ENCODE measurements around the gene KLK1.

KLK1 gene

GRCh38 chr19:50835785-50836542, 12.4 kb upstream of the KLK1 start:
- peak; percentile 59 for DNase-seq

DNA sequence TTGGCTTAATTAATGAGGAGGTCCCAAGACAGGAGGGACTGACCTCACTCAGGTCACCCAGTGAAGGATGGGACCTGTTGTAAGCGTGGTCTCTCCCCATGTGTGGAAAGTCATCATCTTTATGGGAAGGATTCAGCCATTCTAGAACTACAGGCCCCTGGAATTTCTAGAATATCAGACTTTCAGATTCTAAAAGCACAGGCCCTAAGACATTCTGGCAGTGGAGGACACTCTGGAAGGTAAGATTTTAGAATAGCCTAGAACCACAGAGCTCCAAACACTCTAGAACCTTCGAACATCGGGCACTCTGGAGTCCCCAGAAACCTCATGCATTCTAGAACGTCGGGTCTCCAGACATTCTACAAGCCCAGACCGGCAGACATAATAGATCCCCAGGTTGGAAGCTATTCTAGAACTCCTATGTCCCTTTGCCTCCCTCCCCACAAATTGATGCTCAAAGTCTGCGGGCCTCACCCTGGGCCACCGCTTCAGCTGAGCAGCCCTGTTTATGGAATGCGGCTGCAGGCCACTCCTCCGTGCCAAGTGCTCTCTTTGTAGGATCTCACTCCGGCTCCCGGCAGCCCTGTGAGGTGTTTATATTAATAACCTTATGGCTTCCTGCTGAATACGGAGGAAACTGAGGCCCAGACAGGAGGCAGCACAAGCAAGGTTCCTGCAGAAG, 11.7 kb upstream of the KLK1 start:
- DNase-seq, result no peak

GRCh38 chr19:50833802-50834167, 10.2 kb upstream of the KLK1 start:
- no peak for DNase-seq

DNA sequence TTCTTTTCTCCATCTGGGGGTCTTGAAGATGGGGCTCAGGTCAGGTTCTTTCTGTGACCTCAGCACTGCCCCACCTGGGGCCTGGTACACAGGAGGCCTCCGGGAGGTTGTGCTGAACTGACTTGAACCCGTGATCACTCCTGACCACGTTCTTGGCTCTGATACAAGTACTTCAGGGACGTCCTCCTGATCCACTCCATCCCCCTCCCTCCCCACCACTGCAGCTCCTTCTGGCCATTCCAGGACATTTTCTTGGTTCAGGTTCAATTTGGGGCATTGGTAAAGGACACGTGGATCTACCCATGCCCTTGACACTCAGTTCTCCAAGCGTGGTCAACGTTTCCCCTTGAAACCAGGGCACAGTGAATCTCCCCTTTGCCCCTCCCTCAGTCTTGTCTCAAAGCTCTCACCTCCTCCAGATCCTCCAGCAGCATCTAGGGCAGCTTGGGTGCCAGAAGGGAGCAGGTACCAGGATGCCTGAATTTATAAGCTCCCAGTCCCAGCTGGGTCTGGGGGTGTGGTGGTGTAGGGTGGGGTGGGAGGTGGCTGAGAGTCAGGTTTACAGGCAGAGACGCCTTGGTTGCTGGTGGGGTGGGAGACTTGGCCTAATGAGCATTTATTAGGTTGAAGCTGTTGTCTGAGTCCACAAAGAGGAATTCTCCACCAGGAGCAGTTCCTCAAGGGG, 9.7 kb upstream of the KLK1 start, which contains the start of gene KLK15:
Gene KLK15, minus strand, starts transcription at position 458 of the 685 bp plus-strand sequence. CDS start 2,082 bp downstream, outside the sequence.
- no peak for DNase-seq

- no peak for DNase-seq
Observed at GRCh38 chr19:50832666-50833065, 9.1 kb upstream of the KLK1 start.

DNA sequence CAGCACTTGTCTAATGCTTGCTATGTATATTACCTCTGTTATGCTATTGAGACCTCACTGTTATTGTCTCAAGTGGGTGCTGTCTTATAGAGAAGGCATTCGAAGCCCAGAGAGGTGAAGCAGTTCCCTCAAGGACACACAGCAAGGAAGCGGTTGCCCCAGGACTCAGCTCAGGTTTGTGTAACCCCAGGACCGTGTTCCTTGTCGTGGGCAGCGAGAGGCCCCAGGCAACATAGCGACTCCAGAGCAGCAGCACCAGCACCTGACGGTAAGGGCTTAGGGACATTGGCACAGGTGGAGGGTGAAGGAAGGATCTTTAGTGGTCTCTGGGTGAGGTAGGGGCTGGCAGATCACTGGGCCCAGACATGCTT, 7.4 kb upstream of the KLK1 start:
- no peak for DNase-seq

DNA sequence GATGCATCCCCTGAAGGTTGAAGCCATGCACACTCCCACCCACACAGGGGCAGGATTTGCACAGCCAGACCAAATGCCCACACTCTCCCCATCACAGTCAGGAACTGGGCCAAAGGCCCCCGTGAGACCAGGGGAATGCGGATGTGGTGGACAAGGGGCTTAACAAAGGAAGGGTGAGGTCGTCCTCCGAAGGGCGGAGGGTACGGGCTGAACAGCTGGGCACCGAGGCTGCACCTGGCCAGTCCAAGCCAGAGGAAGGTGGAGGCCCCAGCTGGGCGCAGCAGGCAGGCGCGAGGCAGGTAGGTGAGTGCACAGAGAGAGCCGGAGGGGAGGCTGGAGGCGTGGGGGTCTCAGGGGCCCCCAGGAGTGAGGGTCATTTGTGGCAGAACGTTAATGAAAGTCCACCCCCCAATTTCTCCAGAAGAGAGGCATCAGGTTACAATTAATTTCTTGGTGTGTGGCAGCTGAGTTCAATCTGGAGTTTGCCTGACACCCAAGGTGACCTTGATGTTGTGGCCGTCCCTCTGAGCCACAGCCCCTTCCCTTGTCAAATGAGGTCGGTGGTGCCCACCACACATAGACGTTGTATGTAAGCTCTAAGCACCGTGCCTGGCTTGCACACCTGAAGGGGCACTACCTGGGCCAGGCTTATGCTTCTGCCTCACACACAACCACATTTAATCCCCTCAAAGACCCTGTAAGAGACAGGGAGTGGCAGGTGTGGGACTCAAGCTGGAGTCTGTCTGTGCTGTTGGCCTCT, 6.9 kb upstream of the KLK1 start:
- no peak for DNase-seq

DNA sequence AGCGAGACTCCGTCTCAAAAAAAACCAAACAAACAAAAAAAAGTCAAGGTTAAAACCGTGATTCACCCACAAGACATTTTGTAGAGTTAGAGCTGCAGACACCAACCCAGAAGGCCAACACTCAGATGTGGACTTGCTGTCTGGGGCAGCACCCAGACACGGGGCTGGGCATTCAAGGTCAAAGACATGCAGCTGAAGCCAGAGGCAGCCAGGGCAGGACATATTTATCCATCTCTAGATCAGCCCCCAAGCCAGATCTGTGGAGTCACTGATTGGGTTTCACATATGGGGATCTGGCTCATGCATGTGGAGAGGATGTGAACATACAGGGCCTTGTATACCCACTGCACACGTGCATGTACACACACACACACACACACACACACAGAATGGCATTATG, 6.2 kb upstream of the KLK1 start:
- DNase-seq, result no peak

DNA sequence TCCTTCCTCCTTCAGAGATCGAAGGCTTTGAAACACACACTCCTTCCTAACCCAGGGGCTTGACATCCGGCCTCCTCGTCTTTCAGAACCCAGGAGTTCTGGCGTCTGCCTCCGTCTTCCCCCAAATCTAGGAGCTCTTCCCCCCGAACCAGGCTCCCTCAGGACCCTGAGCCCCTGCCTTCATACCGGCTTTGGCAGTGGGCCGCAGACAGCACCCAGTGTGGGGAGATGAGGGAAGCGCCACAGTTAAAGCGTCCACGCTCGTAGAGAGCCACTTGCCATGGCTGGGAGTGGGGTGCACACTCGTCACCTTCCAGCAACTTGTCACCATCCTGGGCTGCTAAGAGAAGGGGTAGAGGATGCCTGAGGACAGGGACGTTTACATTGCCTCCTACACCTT, 3.9 kb upstream of the KLK1 start:
- DNase-seq, result no peak

- DNase-seq, result no peak
Observed at GRCh38 chr19:50826492-50827240, 3.1 kb upstream of the KLK1 start.

DNA sequence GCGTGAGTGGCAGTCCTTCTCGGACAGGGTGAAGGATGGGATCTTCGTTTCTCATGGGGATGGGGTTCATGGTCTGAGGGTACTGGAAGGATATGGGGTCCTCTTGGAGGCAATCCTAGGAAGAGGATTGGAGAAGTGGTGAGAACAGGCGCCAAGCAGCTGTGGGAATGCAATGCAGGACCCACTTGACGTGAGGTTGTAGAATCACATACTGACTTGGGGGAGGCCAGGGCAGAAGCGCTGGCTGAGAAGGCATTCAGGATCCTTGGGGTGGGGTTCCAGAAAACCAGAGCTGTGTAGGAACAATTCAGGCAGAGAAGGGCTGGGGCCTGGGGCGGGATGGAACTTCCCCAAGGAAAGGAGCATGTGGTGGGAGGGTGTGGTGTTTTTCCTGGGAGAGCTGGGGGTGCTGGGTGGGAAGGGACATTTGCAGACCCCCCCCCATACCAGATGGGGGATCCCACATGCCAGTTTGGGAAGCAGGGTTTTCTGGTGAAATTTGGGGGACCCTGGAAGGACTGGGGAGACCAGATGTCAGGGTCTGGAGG, 852 bp downstream of the KLK1 start:
- DNase-seq, result no peak

DNA sequence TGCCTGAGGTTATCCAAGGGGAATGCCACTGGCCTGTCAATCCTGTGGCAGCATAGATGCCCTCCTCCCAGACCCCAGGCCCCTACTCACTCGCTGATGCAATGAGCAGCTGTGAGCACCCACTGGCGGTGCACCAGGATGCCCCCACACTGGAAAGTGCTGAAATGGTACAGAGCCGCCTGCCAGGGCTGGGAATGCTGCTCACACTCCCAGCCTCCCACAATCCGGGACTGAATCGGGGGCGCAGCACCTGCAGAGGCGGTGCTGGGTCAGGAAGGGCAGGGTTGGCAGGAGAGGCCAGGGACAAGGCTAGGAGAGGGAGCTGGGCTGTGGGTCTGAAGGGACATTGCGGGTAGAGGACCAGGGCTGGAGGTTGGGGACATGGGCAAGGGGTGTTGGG, 2.0 kb downstream of the KLK1 start:
- no peak for DNase-seq

DNA sequence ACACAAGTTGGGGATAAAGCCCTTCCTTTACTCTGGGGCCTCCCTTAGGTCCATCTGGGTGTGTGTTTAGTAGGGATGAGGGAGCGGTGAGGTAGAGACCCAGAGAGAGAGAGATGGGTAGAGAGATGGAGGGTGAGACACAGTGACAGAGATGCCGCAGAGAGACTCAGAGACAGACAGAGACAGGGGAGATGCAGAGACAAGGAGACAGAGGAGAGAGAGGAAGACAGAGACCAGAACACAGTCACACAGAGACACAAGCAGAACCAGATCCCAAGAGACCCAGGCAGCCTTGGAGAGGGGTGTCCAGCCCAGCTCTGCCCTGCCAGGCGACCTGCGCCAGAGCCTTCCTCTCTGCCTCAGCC, 2.4 kb downstream of the KLK1 start:
- DNase-seq, result no peak

GRCh38 chr19:50820549-50821247, 2.9 kb downstream of the KLK1 start:
- DNase-seq, result no peak

DNA sequence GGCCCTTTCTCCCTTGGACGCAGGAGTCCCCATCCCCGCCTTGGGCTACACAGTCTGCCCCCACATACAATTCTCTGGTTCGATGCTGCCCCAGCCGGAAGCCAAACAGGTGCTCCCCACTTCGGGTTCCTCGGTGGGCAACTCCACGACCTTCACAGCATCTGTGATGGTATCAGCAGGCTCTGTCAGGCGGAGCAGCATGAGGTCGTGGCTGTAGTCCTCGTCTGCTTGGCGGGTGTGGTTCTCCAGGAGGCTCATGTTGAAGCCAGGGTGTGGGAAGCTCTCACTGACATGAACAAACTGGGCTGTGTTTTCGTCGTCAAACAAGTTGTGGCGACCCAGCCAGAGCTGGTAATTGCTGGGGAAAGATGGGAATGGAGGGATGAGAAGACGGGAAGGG, 3.5 kb downstream of the KLK1 start:
- DNase-seq, result no peak

- no peak for DNase-seq
Observed at GRCh38 chr19:50819636-50820035, 4.0 kb downstream of the KLK1 start.

GRCh38 chr19:50818859-50819472, 4.6 kb downstream of the KLK1 start:
- DNase-seq, result no peak

- peak; percentile 45 for DNase-seq
Observed at GRCh38 chr19:50817941-50818858, 5.4 kb downstream of the KLK1 start.

DNA sequence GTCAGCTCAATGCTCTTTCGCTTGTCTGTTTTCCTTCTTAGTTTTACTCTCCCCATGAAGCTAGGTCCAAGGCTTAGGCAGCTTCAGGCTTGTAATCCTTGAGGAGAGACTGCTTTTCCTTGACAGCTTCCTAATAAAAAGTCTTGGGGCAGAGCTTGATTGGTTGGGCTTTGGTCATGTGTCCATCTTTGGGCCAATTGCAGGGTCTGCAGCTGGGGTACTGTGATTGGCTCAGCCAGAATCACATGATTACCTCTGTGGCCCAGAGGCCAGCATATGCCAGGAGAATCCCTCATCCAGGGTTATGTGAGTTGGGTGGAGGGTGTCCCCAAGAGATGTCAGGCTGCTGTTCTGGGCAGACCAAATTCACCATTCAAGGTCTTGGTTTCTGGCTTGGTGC, 8.1 kb downstream of the KLK1 start:
- no peak for DNase-seq

DNA sequence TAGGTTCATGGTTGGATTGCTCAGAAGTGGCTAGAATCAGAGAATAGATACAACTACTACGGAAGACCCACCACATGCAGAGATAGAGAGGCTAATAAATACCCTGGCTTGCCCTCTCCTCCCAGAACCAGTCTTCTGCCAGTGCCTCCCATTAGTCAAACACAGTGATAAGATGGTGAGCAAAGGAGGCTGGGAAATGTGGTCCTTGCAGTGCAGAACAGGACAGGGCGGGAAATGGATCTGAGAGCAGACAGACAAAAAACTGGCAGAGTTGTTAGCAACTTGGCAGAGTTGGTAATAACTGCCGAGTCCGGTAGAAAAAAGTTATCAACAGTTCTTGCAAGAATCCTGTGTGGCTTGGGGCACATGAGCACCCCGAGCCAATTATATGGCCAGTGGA, 8.7 kb downstream of the KLK1 start:
- DNase-seq, result no peak

Measured in CD4-positive, alpha-beta T cell treated with Interleukin-15 for 1 hour (primary cell).